NCI-H1105 treated with DMSO at 0.1 percent for 48 hours (cell line): ENCODE results near the gene ARCN1.

Experiments
- DNase-seq: peaks from one replicate; lab custom pipeline; 2025; lab: John Stamatoyannopoulos, UW

The ARCN1 gene

DNA sequence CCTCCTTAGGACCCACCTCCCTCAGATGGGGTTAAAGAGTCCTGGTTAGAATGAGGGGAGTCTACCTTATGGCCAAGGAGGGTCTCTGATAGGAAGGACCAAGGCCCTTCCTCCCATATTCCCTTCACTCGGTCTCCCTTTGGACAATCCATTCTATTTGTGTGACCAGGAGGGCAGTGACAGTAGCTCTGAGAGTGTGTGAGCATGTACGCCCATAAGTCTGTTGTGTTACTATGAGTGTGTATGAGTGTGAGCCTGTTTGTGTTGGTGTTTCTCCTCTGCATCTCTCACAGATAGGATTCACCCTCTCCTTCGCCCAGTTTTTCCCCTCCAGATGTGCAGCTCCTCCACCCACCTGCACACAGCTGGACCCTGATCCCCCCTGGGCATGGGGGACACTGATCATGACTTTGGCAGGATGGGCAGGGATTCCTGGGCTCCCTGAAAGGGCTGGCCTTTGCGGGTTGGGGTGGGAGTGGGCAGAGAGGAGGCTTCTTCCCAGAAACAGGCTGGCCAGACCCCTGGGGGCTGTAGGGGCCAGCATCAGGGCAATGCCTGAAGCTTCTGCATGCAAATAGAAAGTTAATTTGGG is 49.7 kb downstream of the ARCN1 start:
- DNase-seq, result no peak

DNA sequence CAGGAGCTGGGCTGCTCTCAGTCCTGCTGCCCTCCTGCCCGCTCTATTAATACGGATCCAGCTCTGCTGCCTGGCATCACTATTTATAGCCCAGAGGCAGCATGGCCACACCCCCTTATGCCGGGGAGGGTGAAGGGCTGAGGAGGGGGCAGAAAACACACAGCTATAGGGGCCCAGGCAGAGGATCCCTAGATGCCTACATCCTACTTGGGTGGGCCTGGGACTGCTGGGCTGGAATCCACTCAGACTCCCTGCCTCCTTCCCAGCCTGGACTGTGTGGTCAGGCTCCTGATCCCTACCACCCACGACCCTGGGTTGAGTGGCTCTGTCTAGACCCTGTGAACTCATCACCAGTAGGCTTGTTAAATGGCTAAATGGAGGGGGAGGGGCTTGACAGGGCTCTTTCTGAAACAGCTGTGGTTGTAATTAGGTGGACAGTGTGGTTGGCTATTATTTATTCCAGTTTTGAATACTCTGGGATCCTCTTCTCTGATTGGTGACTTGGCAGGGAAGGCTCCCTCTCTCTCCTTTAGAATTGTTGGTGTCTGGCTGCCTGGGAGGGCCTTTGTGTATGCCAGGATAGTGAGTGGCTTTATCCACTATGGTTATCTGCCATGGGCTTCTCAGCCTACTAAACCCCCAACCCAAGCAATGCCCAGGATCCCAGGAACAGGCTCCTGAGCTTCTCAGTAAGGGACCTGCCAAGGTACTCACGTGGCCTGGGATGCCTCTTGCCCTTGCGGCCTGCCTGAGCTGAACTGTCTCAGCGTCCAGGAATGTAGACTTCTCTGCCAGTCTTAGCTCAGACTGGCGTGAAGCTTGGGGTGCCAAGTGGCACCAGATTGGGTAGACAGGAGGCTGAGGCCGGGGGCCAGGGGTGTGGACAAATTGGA is 50.4 kb downstream of the ARCN1 start:
- peak; percentile 98 for DNase-seq

DNA sequence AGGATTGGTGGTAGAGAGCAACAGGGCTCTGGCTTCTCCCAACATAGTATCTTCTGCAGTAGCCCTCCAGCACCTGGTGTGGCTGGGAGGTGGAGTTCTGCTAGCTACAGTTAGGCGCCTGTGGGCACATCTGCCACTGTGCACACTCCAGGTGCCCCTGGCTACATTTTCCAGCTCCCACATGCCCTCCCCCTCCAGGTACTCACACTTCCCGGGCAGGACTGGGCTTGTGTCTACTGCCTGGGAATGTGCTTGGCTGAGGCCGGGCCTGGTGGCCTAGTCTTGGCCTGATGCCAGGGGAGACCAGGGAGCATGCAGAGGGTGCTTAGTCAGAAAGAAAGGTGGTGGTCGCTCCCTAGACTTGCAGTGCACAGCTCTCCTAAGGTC is 51.1 kb downstream of the ARCN1 start:
- peak; percentile 100 for DNase-seq

DNA sequence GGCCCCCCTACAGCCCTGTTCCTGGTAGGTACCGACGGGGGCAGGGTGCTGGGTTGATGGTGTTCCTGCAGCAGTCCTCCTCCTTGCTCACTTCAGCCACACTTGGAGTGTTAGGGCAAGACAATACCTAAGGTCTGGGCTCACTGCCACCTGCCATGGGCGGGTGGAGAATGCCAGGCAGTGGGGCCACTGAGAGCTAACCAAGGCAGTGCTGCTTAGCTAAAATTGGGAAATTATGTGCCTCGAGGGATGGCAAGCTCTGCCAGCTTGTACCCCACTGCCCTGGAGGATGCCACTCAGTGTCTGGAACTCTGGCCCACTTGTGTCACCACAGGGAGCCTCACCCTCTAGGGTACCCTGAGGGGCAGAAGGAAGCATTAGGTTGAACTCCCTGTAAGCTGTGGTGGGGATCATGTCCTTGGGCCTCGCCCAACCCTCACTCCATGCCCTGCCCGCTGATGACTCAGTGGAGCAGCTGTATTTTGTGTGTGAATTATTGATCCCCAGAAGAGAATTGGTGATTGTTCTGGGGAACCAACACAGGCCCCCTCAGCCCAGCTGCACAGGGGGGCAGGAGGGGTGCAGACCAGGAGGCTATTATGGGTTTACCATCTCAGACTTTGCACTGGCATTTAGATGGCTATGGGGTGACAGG is 53.0 kb downstream of the ARCN1 start:
- peak; percentile 61 for DNase-seq

DNA sequence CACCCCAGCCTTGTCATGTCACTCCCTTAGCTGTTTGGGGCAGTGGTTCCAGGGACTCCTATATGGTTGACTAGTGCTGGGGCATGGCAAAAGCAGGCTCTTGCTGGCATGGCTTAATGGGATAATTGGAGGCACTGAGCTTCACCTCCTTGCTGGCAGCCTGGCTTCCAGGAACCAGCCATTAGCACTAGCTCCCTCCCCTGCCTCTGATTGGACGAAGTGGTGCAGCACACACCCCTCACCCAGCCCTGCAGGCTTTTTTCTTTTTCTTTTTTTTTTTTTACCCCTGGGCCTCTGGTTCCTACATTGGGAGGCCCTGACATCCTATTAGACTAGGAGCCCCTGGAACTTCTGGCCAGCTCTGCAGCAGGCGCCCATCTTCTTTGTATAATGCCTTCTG is 53.8 kb downstream of the ARCN1 start:
- DNase-seq, result peak; percentile 70

DNA sequence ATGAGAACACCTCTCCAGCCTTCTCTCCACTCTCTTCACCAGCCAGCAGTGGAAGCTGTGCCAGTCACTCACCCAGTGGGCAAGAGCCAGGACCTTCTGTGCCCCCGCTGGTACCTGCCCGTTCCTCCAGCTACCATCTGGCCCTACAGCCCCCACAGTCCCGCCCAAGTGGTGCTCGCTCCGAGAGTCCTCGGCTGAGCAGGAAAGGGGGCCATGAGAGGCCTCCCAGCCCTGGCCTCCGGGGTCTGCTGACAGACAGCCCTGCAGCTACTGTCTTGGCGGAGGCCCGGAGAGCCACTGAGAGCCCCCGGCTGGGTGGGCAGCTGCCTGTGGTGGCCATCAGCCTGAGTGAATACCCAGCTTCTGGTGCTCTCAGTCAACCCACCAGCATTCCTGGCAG is 55.4 kb downstream of the ARCN1 start:
- DNase-seq, result no peak

DNA sequence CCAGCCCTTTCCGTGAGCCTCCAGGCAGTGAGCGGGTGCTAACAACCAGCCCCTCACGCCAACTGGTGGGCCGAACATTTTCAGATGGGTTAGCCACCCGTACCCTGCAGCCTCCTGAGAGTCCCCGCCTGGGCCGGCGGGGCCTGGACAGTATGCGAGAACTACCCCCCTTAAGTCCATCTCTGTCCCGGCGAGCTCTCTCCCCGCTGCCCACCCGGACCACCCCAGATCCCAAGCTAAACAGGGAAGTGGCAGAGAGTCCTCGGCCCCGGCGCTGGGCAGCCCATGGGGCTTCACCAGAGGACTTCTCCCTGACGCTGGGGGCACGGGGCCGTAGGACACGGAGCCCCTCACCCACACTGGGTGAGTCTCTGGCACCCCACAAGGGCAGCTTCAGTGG is 55.8 kb downstream of the ARCN1 start:
- DNase-seq, result no peak

DNA sequence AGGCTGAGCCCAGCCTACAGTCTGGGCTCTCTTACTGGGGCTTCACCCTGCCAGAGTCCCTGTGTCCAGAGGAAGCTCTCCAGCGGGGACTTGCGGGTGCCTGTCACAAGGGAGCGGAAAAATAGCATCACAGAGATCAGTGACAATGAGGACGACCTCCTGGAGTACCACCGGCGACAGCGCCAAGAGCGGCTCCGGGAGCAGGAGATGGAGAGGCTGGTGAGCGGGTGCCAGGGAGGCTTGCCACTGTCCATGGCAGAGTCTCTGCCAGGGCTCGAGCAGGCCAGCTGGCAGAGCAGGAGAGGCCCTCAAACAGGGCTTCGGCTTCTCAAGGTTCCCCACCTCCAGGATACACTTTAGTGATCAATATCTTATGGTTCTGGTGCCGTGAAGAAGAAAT is 56.2 kb downstream of the ARCN1 start:
- DNase-seq, result no peak

DNA sequence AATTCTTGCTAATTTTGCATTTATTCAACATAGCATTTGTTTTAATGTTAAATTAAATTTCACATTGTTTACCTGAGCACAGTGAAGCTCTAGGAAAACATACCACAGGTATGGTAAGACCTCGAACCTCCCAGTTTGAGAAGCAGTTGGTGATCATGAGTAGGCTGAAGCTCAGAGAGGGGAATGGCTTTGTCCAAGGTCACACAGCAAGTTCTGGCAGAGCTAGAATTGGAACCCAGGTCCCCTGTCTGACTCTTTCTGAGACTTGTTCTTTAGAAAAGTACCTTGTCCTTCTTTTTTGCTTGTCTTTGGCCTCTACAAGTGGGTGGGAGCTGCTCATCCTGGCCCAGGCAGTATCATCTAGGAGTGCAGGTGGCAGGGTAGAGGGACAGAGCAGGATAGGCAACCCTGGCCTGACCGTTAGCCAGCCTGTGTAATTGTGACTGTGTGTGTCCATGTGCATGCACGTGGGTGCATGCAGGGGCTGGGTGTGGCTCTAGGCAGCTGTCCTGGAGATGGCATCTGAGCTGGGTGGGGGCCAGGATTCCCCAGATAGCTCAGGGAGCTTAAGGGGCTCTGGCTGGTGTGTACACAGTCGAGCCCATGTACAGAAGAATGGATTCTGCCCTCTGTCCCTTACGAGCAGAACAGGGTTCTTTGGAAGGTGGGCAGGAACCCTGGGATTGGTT is 56.8 kb downstream of the ARCN1 start:
- DNase-seq, result no peak

DNA sequence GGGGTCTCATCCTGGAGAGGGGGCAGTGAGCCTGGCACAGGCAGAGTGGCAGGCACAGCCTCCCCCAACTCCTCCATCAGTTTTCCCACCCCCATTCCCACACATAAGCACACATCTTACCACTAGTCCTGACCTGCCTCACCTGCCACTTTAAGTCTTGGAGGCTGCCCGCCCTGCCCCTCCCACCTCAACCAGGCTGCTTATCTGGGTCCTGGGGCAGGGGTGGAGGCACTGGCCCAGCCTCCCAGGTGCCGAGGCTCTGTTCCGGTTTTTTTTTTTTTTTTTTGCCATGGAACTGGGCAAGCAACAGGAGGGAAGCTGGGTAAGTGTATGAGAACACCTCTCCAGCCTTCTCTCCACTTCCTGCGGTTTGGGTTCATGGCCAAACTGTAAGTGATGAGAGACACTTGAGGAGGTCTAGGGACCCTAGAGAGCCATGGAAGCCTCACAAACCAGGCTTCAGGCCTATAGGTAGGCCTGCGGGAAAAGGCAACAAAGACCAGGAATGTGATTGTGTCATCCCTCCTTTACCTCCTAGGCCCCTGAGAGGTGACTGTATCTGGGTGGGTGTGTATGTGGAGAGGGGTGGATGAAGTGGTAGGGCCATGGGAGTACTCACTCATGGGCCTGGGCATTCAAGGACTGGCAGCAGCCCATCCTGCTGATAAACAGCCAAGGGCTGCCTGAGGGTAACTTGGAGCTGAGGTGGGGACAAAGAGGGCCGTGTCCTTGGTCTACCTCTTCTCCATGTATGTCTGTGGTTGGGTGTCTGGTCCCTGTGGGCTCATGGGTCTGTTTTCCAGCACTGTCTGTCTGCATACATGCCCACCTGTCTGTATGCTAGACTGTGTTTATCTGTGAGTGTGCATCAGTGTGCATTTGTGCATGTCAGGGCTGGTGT is 57.8 kb downstream of the ARCN1 start:
- DNase-seq, result no peak

DNA sequence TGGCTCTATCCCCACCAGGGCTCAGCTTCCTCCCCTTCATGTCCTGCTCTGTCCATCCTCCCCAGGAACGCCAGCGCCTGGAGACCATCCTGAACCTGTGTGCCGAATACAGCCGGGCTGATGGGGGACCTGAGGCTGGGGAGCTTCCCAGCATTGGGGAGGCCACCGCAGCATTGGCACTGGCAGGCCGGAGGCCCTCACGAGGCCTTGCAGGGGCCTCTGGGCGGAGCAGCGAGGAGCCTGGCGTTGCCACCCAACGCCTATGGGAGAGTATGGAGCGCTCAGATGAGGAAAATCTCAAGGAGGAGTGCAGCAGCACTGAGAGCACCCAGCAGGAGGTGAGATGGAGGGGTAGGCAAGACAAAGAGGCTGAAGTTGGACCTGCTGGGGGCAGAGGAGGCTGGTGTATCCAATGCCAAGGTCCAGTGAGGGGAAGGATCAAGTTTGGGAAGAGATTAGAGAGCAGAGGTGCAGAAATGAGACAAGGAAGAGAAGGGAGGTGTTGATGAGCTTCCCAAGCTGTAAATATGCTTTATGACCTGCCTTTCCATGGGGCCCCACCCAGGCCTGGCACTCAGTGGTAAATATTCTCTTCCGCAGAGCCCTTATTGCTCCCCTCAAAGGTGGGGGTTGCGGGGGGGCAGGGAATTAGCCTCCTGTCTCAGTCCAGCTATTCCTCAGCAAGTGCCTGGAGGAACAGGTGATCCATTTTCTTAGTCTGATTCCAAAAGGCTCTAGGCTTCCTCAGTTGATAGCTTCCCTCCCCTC is 59.1 kb downstream of the ARCN1 start:
- DNase-seq, result no peak

DNA sequence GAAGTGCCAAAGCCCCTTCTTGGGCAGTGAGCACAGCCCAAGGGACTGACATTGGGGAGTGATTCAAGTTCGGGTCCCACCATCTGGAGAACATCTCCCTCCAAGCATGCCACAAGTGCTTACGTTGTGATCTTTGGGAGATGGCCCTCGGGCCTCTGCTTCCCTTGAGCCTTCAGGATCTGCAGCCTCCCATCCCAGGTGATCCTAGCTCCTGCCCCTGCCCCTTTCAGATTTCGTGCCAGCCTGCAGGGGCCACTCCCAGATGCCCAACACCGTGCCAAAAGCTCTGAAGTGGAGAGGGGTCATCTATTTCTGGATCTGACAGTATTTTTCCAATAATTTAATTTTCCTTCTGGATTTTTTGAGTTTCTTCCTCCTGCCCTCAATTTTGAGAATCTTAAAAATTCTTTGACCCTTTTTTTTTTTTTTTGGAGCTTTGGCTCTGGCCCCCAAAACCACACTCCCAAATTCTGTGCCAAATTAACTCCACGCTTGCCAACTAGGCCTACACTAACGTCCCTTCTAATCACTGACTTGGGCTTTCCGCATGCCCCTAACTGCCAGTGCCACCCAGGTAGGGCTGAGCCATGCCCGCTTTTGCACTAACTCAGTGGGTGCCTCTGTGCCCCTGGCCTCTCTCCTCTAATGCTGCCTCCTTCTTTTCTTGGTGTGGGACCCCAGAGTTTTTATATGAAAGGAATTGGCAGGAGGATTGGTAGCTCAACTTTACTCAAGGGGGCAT is 60.5 kb downstream of the ARCN1 start:
- DNase-seq, result no peak

DNA sequence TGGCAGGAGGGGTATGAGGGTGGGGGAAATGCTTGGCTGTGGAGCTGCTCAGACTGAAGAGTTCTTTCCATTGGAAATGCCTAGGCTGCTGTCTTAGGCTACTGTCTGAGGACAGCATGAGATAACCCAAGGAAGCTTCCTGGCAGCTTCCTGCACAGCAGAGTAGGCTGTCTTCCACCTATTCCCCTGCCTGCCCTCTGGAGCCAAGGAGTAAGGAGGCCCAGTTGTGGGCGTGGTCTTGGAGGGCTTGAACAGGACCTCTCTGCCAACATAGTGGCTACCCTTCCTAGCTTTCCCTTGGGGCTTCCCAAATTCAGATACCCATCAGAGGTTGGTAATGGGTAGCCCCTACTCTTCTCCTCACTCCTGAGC is 61.1 kb downstream of the ARCN1 start:
- no peak for DNase-seq

DNA sequence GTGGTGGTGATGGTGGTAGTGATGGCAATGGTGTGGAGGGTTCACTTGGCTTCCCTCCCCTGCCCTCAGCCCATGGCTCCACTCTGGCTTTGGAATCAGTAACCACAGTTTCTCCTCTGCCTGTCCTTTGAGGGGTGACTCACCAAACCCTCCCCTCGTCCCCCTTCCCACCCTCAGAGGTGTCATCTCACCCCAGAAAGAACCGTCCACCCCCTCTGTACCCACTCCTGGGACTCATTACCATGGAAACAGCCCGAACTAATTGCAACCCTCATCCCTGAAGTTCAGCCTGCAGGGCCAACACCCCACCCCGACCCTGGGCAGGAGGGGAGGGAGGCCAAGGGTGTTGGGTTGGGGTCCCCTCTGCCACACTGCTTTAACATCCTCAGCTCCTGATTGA is 61.8 kb downstream of the ARCN1 start:
- no peak for DNase-seq

DNA sequence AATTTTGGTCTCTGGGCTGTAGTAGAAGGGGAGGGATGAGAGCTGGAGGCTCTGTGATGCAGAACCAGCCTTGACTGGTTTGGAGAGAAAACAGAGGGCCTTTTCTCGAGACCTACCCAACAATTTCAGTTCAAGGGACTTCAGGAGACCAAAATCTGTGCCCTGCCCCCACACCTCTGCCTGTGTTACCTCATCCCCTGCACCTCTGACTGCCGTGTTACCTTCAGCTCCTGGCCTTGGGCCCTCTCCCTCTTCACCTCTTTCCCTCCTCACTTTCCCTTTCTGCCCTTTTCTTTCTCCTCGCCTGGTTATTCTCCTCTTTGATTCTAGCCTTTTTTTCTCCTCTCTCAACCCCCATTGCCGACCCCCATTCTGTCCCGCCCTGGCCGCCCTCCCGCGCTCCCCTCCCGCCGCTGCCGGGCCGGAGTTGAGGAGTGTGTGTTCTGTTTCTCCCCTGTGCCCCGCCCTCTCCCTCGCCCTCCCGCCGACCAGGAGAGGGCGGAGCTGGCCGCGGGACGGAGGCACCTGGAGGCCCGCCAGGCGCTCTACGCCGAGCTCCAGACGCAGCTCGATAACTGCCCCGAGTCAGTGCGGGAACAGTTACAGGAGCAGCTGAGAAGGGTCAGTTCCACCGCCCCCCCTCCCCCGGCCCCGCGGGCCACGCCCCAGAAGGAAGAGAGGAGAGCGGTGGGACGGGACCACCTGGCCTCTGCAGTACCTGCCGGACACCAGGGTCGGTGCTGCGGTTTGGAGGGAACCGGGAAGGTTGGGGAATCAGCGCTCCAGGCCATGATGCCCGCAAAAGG is 62.4 kb downstream of the ARCN1 start:
- peak; percentile 93 for DNase-seq

DNA sequence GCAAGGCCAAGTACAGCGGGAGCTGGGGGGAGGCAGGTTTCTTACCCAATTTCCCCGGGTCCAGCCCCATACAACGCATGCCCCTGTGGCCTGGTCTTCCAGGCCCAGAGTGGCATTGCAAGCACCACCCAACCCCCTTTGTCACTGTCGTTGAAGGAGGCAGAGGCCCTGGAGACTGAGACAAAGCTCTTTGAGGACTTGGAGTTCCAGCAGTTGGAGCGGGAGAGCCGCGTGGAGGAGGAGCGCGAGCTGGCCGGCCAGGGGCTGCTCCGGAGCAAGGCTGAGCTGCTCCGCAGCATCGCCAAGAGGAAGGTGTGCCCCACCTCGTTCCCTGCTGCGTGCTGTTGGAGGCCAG is 63.0 kb downstream of the ARCN1 start:
- peak; percentile 69 for DNase-seq

DNA sequence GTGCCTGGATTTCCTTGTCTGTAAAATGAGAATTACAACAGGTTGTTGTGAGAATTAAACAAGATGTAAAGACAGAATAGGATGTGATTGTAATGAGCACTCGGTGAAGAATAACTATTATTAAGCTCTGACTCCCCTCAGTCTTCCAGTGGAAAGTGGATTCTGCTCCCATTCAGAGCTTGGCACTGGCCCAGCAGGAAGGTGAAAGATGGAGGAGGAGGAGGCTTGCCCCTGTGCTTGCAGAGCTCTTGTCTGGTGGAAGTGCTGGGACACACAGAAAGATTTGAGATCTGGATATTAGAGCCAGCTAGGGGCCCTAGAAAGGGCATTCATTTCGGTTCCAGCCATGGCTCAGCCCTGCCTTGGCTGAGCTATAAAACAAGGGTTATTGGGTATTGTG is 63.4 kb downstream of the ARCN1 start:
- DNase-seq, result peak; percentile 70

DNA sequence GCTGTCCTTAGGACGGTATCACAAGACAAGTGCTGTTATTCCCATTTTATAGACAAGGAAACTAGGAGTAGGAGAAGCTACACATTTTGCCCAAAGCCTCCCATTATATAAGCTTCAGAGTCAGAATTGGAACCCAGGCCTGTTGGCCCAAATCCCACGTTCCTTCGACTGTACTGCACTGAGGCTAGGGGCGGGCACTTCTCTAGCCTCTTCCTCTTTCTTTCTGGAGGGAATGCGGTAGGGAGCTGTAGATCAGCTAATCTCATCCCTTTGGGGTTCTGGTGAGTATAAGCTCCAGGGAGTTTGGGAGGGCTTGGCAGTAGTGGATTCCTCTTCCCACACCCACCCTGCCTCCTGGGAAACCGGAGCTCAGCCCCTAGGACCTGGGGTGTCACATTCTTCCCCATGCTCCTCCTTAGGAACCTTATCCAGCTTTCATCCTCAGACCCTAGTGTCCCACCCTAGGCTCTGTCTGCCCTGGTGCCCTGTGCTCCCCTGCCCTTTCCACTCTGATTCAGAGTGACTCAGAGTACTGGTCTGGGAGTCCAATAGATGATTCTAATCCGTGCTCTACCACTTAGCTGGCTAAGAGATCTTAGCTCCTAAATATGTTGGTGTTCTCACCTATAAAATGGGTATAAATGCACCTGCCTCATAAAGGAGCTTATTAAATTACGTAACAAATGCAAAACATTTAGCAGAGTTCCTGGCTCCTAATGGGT is 64.5 kb downstream of the ARCN1 start:
- no peak for DNase-seq

DNA sequence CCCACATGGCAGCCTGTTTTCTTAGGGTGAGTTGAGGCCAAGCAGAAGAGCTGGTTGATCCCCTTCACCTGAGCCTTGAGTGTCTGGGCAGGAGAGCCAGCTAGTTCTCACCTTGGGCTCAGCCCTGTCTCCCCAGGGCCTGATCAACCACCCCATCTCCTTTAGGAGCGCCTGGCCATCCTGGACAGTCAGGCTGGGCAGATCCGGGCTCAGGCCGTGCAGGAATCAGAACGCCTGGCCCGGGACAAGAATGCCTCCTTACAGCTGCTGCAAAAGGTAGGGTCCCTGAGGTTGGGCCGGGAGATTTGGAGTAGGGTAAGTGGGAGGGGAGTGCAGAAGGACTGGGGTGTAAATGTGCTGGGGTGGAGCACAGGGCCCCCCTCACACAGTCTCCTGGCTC is 66.5 kb downstream of the ARCN1 start:
- DNase-seq, result no peak
